Measurements from ENCODE around the gene C2orf42. TPM values are rescaled to one million over a fixed set of nuclear protein-coding genes. Genes with fewer than 3 reads are reported as not detected.
"Not testable (repeated sequence)": the region's sequence is repeated elsewhere in the genome, so short reads cannot be mapped to it uniquely, and the experiment has no call there.

C2orf42 gene
- total RNA-seq, 1 donor = 26.9 TPM

DNA sequence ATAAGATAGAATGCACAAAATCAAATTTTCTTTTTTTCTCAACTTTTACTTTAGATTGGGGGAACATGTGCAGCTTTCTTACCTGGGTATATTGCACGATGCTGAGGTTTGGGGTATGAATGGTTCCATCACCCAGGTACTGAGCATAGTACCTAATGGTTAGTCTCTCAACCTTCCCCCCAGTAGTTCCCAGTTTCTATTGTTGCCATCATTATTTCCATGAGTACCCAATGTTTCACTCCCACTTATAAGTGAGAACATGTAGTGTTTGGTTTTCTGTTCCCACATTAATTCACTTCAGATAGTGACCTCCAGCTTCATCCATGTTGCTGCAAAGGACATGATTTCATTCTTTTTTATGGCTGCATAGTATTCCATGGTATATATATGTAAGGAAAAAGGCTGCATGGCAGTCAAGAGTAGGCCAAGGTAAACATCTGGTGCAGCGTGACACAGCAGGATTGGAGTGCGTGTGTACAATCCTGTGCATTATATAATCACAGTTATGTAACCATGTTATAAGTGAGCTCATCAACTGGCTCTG lies 10.5 kb upstream of the C2orf42 start:
- TF ChIP-seq, protein P1, sequence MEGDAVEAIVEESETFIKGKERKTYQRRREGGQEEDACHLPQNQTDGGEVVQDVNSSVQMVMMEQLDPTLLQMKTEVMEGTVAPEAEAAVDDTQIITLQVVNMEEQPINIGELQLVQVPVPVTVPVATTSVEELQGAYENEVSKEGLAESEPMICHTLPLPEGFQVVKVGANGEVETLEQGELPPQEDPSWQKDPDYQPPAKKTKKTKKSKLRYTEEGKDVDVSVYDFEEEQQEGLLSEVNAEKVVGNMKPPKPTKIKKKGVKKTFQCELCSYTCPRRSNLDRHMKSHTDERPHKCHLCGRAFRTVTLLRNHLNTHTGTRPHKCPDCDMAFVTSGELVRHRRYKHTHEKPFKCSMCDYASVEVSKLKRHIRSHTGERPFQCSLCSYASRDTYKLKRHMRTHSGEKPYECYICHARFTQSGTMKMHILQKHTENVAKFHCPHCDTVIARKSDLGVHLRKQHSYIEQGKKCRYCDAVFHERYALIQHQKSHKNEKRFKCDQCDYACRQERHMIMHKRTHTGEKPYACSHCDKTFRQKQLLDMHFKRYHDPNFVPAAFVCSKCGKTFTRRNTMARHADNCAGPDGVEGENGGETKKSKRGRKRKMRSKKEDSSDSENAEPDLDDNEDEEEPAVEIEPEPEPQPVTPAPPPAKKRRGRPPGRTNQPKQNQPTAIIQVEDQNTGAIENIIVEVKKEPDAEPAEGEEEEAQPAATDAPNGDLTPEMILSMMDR (IDR thresholded peaks at IDR 0.05; ENCODE audit: insufficient read depth, low read length) = no peak
- no peak overlapping the region for H3K4me3 ChIP-seq (ENCODE audit: low read depth, low read length)
- DNase-seq (ENCODE audit: low read depth) = no peak

DNA sequence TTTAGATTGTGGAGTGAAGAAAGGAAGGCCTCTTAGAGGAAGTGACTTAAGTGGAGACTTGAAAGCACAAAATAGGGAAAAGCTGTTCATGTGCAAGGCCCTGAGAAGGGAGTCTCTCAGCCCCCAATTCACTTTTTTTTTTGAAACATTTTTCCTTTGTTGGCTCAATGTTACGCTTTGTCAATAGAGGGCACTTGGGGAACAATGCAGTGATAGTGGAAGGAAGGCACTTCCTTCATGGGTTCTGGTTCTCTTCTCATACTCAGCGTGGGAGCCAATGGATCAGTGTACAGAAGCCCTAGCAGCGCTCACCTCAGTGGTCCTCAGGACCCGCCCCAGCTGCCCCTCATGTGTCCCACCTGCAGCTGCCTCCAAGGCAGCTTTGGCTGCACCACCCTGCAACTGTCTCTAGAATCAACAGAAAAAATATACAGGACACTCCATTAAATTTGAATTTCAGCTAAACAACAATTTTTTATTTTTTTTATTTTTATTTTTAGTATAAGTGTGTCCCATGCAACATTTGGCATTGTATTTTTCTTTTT lies 8.6 kb upstream of the C2orf42 start:
- DNase-seq (ENCODE audit: low read depth) = no peak
- H3K4me3 ChIP-seq (ENCODE audit: low read depth, low read length) = no peak overlapping the region
- TF ChIP-seq, protein P1 (IDR thresholded peaks at IDR 0.05; ENCODE audit: insufficient read depth, low read length) = no peak

DNA sequence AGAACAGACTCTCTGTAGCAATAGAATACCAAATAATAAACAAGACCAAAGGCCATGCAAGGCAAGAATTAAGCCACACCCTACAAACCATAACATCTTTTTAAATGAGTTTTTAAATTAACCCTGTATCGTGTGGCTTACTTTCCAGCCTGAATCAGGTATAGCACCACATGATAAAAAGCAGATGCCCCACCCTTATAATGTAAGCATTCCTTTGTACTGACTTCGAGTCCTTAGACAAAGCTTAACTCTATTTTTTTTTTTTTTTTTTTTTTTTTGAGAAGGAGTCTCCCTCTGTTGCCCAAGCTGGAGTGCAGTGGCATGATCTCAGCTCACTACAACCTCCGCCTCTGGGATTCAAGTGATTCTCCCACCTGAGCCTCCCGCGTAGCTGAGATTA lies 1.7 kb upstream of the C2orf42 start:
- no peak for DNase-seq (ENCODE audit: low read depth)
- no peak overlapping the region for H3K4me3 ChIP-seq (ENCODE audit: low read depth, low read length)
- TF ChIP-seq, protein P1 (IDR thresholded peaks at IDR 0.05; ENCODE audit: insufficient read depth, low read length) = no peak

DNA sequence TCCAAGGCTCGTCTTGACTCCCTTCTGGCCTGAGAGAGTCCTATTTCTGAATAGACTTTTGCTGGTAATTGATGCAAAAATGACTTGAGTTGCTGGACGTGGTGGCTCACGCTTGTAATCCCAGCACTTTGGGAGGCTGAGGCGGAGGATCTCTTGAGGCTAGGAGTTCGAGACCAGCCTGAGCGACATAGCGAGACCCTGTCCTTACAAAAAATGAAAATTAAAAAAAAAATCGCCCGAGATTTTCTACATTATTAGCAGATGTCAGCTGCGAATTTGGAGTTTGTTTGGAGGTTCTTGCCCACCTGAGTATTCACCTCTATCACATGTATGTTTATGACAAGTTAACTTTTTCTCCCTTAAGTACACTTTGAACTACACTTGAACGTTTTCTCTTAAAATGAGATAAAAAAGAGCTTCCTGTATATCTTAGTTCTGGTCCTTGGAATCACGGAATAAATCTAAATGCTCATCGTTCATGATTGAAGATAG lies 471 bp upstream of the C2orf42 start:
- DNase-seq (ENCODE audit: low read depth) = no peak
- peak overlapping the region; percentile 56 for H3K4me3 ChIP-seq (ENCODE audit: low read depth, low read length)
- TF ChIP-seq, protein P1 (IDR thresholded peaks at IDR 0.05; ENCODE audit: insufficient read depth, low read length) = no peak

DNA sequence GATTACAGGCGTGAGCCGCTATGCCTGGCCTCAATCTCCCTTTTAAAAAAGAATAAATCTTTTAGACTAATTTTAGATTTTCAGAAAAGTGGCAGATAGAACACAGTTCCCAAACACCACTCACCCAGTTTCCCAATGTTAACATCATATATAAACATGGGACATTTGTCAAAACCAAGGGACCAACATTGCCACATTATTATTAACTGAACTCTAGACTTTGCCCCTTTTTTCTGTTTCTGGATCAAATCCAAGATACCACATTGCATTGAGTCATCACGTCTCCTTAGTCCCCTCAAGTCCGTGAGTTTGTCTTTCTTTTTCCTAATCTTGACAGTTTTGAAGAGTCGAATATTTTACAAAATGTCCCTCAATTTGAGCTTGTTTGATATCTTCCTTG lies 2.4 kb downstream of the C2orf42 start:
- no peak for DNase-seq (ENCODE audit: low read depth)
- H3K4me3 ChIP-seq (ENCODE audit: low read depth, low read length) = no peak overlapping the region
- TF ChIP-seq, protein P1 (IDR thresholded peaks at IDR 0.05; ENCODE audit: insufficient read depth, low read length) = no peak

DNA sequence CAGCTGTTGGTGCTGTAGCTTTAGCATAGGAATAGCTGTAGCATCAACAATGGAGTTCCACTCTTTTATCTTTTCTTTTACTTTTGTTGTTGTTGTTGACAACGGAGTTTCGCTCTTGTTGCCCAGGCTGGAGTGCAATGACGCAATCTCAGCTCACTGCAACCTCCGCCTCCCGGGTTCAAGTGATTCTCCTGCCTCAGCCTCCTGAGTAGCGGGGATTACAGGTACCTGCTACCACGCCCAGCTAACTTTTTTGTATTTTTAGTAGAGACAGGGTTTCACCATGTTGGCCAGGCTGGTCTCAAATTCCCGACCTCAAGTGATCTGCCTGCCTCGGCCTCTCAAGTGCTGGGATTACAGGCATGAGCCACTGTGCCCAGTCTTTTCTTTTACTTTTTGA lies 3.6 kb downstream of the C2orf42 start:
- H3K4me3 ChIP-seq (ENCODE audit: low read depth, low read length) = not testable (repeated sequence)

DNA sequence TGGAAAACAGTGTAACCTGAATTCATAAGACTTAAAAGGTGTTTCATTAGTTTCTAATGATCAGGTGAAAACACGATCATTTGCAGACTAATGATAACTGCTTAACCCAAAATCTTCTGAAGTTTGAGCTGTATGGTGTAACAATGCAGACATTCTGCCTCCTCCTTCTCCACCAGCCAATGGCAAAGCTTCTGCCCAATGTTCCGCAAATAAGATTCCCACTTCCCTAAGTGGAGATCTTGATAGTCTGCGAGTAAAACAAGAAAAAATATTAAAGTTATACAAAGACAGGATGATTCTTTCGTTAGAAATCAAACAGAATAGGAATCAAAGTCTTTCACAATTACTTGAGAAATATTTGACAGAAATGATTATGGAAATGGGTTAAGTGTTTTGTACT lies 8.1 kb downstream of the C2orf42 start:
- TF ChIP-seq, protein P1 (IDR thresholded peaks at IDR 0.05; ENCODE audit: insufficient read depth, low read length) = no peak
- H3K4me3 ChIP-seq (ENCODE audit: low read depth, low read length) = no peak overlapping the region
- no peak for DNase-seq (ENCODE audit: low read depth)

More for the DNA sequence above, 3.6 kb downstream of the C2orf42 start:
- DNase-seq (ENCODE audit: low read depth) = not testable (repeated sequence)
